ENCODE results near the gene SNRPE. TPM values are rescaled to one million over a fixed set of nuclear protein-coding genes. Genes with fewer than 3 reads are reported as not detected.
A peak's percentile ranks its signal among the peaks of the same experiment; 100 is the strongest.

The SNRPE gene
- total and polyA plus RNA-seq, 4 donors = 12.9 to 128 (median 36.4) TPM

GRCh38 chr1:203858055-203858454, 3.3 kb upstream of the SNRPE start (continued):
- TF ChIP-seq REST (IDR thresholded peaks at IDR 0.05) = no peak

GRCh38 chr1:203858975-203859374, 2.4 kb upstream of the SNRPE start:
- no peak for TF ChIP-seq GABPA (IDR thresholded peaks at IDR 0.05 in 1 of 2, conservative IDR thresholded peaks at IDR 0.05 in 1 of 2)
- TF ChIP-seq ZBTB33 (IDR thresholded peaks at IDR 0.05) = no peak
- no peak for TF ChIP-seq FOXA1 (IDR thresholded peaks at IDR 0.05)
- no peak for TF ChIP-seq CTCF (IDR thresholded peaks at IDR 0.05; ENCODE audit: low read depth, low read length, missing input control)
- no peak for TF ChIP-seq FOXA2 (IDR thresholded peaks at IDR 0.05)
- TF ChIP-seq SP1 (IDR thresholded peaks at IDR 0.05) = no peak
- no peak for TF ChIP-seq TAF1 (conservative IDR thresholded peaks at IDR 0.05)
- no peak for TF ChIP-seq NR2F2 (IDR thresholded peaks at IDR 0.05)
- TF ChIP-seq RAD21 (IDR thresholded peaks at IDR 0.05) = no peak
- no peak for TF ChIP-seq HNF4A (conservative IDR thresholded peaks at IDR 0.05)
- TF ChIP-seq RXRA (IDR thresholded peaks at IDR 0.05) = no peak
- TF ChIP-seq HNF4G (IDR thresholded peaks at IDR 0.05) = no peak
- Histone ChIP-seq H3K27me3 (ENCODE audit: control insufficient read depth in 4 of 4, insufficient read depth in 4 of 4, low read length in 3 of 4) (no peaks in the 10 kb centered on the region), H3K9me3 (ENCODE audit: control insufficient read depth in 4 of 4, low read length in 3 of 4) (no peaks in the 10 kb centered on the region), H3K36me3 (ENCODE audit: control insufficient read depth in 4 of 4, insufficient read depth in 3 of 4, low read depth in 1 of 4, low read length in 3 of 4) (peaks cover 7 to 19% (median 13%) of the 10 kb centered on the region in 4 donors), H3K9ac (ENCODE audit: low read depth in 1 of 2, low read length in 2 of 2) (no peak overlapping the region), H3K4me3 (ENCODE audit: low read depth in 1 of 3, low read length in 3 of 3) (no peak overlapping the region), H3K27ac (ENCODE audit: low read depth in 1 of 2, low read length in 2 of 2) (no peak overlapping the region), H3K4me1 (ENCODE audit: control insufficient read depth in 4 of 4, insufficient read depth in 4 of 4, low read length in 3 of 4) (peaks cover 5 to 18% (median 17%) of the 10 kb centered on the region in 4 donors)
- DNase-seq (ENCODE audit: low spot score) = no peak
- whole genome bisulfite sequencing = 85% methylated on average over 4 of the region's 4 CpGs

- DNase-seq (ENCODE audit: low spot score) = no peak
- H3K27ac ChIP-seq (ENCODE audit: low read depth in 1 of 2, low read length in 2 of 2) = peak overlapping the region; percentile 59 to 74
- peak overlapping the region in 1 of 3 donors; percentile 9 for H3K4me3 ChIP-seq (ENCODE audit: low read depth in 1 of 3, low read length in 3 of 3)
- no peaks in the 10 kb centered on the region for H3K9me3 ChIP-seq (ENCODE audit: control insufficient read depth in 4 of 4, low read length in 3 of 4)
- H3K4me1 ChIP-seq (ENCODE audit: control insufficient read depth in 4 of 4, insufficient read depth in 4 of 4, low read length in 3 of 4) = peaks cover 5 to 18% (median 17%) of the 10 kb centered on the region in 4 donors
- H3K9ac ChIP-seq (ENCODE audit: low read depth in 1 of 2, low read length in 2 of 2) = peak overlapping the region in 1 of 2 donors; percentile 90
- H3K36me3 ChIP-seq (ENCODE audit: control insufficient read depth in 4 of 4, insufficient read depth in 3 of 4, low read depth in 1 of 4, low read length in 3 of 4) = peaks cover 8 to 24% (median 18%) of the 10 kb centered on the region in 4 donors
- H3K27me3 ChIP-seq (ENCODE audit: control insufficient read depth in 4 of 4, insufficient read depth in 4 of 4, low read length in 3 of 4) = no peaks in the 10 kb centered on the region
- 39% methylated on average over 15 of the region's 15 CpGs for WGBS
- TF ChIP-seq NR2F2 (IDR thresholded peaks at IDR 0.05) (no peak), RAD21 (IDR thresholded peaks at IDR 0.05) (peak in 1 of 2 donors; percentile 11), MAX (IDR thresholded peaks at IDR 0.05) (peak; percentile 32), ATF3 (IDR thresholded peaks at IDR 0.05) (peak; percentile 65), YY1 (IDR thresholded peaks at IDR 0.05) (peak; percentile 41), FOXA1 (IDR thresholded peaks at IDR 0.05) (no peak), CTCF (IDR thresholded peaks at IDR 0.05; ENCODE audit: low read depth, low read length, missing input control) (no peak), HNF4G (IDR thresholded peaks at IDR 0.05) (peak; percentile 65), SP1 (IDR thresholded peaks at IDR 0.05) (peak; percentile 94)
Measured at GRCh38 chr1:203860396-203861025, 888 bp upstream of the SNRPE start.
